Measurements from ENCODE around the gene CYTH1.

CYTH1 gene

GRCh38 chr17:78709751-78710181 lies 72.3 kb downstream of the CYTH1 start:
- H3K4me1 Mint-ChIP-seq (ENCODE audit: low read depth): peaks cover 53% of the 10 kb centered on the region
- H3K4me3 Mint-ChIP-seq: peak overlapping the region; percentile 82
- H3K36me3 Mint-ChIP-seq (ENCODE audit: low read depth): peaks cover 40% of the 10 kb centered on the region
- H3K27me3 Mint-ChIP-seq (ENCODE audit: low read depth): no peaks in the 10 kb centered on the region
- peak overlapping the region; percentile 95 for H3K27ac Mint-ChIP-seq
- H3K9me3 Mint-ChIP-seq: no peaks in the 10 kb centered on the region
- no peak for DNase-seq (ENCODE audit: low spot score)

GRCh38 chr17:78709119-78709681 lies 72.9 kb downstream of the CYTH1 start:
- peaks cover 47% of the 10 kb centered on the region for H3K4me1 Mint-ChIP-seq (ENCODE audit: low read depth)
- no peaks in the 10 kb centered on the region for H3K27me3 Mint-ChIP-seq (ENCODE audit: low read depth)
- no peaks in the 10 kb centered on the region for H3K9me3 Mint-ChIP-seq
- peaks cover 37% of the 10 kb centered on the region for H3K36me3 Mint-ChIP-seq (ENCODE audit: low read depth)
- peak overlapping the region; percentile 95 for H3K27ac Mint-ChIP-seq
- DNase-seq (ENCODE audit: low spot score): peak; percentile 51
- peak overlapping the region; percentile 82 for H3K4me3 Mint-ChIP-seq

- peak overlapping the region; percentile 82 for H3K4me3 Mint-ChIP-seq
- no peaks in the 10 kb centered on the region for H3K27me3 Mint-ChIP-seq (ENCODE audit: low read depth)
- peak overlapping the region; percentile 95 for H3K27ac Mint-ChIP-seq
- peak; percentile 45 for DNase-seq (ENCODE audit: low spot score)
- H3K4me1 Mint-ChIP-seq (ENCODE audit: low read depth): peaks cover 46% of the 10 kb centered on the region
- no peaks in the 10 kb centered on the region for H3K9me3 Mint-ChIP-seq
- H3K36me3 Mint-ChIP-seq (ENCODE audit: low read depth): peaks cover 39% of the 10 kb centered on the region
These were observed 73.5 kb downstream of the CYTH1 start for GRCh38 chr17:78708510-78708973.

- no peak for DNase-seq (ENCODE audit: low spot score)
- Mint-ChIP-seq H3K27ac (no peak overlapping the region), H3K27me3 (ENCODE audit: low read depth) (no peaks in the 10 kb centered on the region), H3K4me3 (peak overlapping the region; percentile 82), H3K4me1 (ENCODE audit: low read depth) (peaks cover 44% of the 10 kb centered on the region), H3K9me3 (no peaks in the 10 kb centered on the region), H3K36me3 (ENCODE audit: low read depth) (peaks cover 41% of the 10 kb centered on the region)
These were observed 74.2 kb downstream of the CYTH1 start for GRCh38 chr17:78707923-78708322.

- Mint-ChIP-seq H3K9me3 (no peaks in the 10 kb centered on the region), H3K36me3 (ENCODE audit: low read depth) (peaks cover 44% of the 10 kb centered on the region), H3K27ac (peak overlapping the region; percentile 31), H3K4me3 (no peak overlapping the region), H3K4me1 (ENCODE audit: low read depth) (peaks cover 42% of the 10 kb centered on the region), H3K27me3 (ENCODE audit: low read depth) (no peaks in the 10 kb centered on the region)
- no peak for DNase-seq (ENCODE audit: low spot score)
These were observed 75.1 kb downstream of the CYTH1 start for GRCh38 chr17:78707016-78707415.

- Mint-ChIP-seq H3K27me3 (ENCODE audit: low read depth) (no peaks in the 10 kb centered on the region), H3K4me3 (no peak overlapping the region), H3K36me3 (ENCODE audit: low read depth) (peaks cover 50% of the 10 kb centered on the region), H3K9me3 (no peaks in the 10 kb centered on the region), H3K27ac (no peak overlapping the region), H3K4me1 (ENCODE audit: low read depth) (peaks cover 36% of the 10 kb centered on the region)
- no peak for DNase-seq (ENCODE audit: low spot score)
These were observed 75.7 kb downstream of the CYTH1 start for GRCh38 chr17:78706271-78706915.

- H3K27ac Mint-ChIP-seq: no peak overlapping the region
- no peaks in the 10 kb centered on the region for H3K27me3 Mint-ChIP-seq (ENCODE audit: low read depth)
- no peaks in the 10 kb centered on the region for H3K9me3 Mint-ChIP-seq
- H3K4me1 Mint-ChIP-seq (ENCODE audit: low read depth): peaks cover 29% of the 10 kb centered on the region
- DNase-seq (ENCODE audit: low spot score): no peak
- no peak overlapping the region for H3K4me3 Mint-ChIP-seq
- H3K36me3 Mint-ChIP-seq (ENCODE audit: low read depth): peaks cover 59% of the 10 kb centered on the region
These were observed 77.0 kb downstream of the CYTH1 start for GRCh38 chr17:78705071-78705470.

- peaks cover 24% of the 10 kb centered on the region for H3K4me1 Mint-ChIP-seq (ENCODE audit: low read depth)
- no peak overlapping the region for H3K4me3 Mint-ChIP-seq
These were observed 77.5 kb downstream of the CYTH1 start for GRCh38 chr17:78704594-78704993.

GRCh38 chr17:78697554-78698343 lies 84.3 kb downstream of the CYTH1 start:
- Mint-ChIP-seq H3K27ac (peak overlapping the region; percentile 5), H3K4me1 (ENCODE audit: low read depth) (no peaks in the 10 kb centered on the region), H3K36me3 (ENCODE audit: low read depth) (peaks cover 79% of the 10 kb centered on the region), H3K27me3 (ENCODE audit: low read depth) (no peaks in the 10 kb centered on the region), H3K4me3 (no peak overlapping the region), H3K9me3 (no peaks in the 10 kb centered on the region)
- DNase-seq (ENCODE audit: low spot score): no peak

More at GRCh38 chr17:78704594-78704993, 77.5 kb downstream of the CYTH1 start:
- Mint-ChIP-seq H3K36me3 (ENCODE audit: low read depth) (peaks cover 59% of the 10 kb centered on the region), H3K27ac (no peak overlapping the region), H3K27me3 (ENCODE audit: low read depth) (no peaks in the 10 kb centered on the region), H3K9me3 (no peaks in the 10 kb centered on the region)
- DNase-seq (ENCODE audit: low spot score): no peak

GRCh38 chr17:78697122-78697521 lies 85.0 kb downstream of the CYTH1 start:
- no peaks in the 10 kb centered on the region for H3K27me3 Mint-ChIP-seq (ENCODE audit: low read depth)
- H3K4me3 Mint-ChIP-seq: no peak overlapping the region
- no peaks in the 10 kb centered on the region for H3K4me1 Mint-ChIP-seq (ENCODE audit: low read depth)
- DNase-seq (ENCODE audit: low spot score): no peak
- H3K9me3 Mint-ChIP-seq: no peaks in the 10 kb centered on the region
- H3K36me3 Mint-ChIP-seq (ENCODE audit: low read depth): peaks cover 81% of the 10 kb centered on the region
- H3K27ac Mint-ChIP-seq: no peak overlapping the region

- Mint-ChIP-seq H3K9me3 (no peaks in the 10 kb centered on the region), H3K4me3 (no peak overlapping the region), H3K27ac (no peak overlapping the region), H3K4me1 (ENCODE audit: low read depth) (no peaks in the 10 kb centered on the region), H3K36me3 (ENCODE audit: low read depth) (peaks cover 79% of the 10 kb centered on the region), H3K27me3 (ENCODE audit: low read depth) (no peaks in the 10 kb centered on the region)
- no peak for DNase-seq (ENCODE audit: low spot score)
These were observed 85.8 kb downstream of the CYTH1 start for GRCh38 chr17:78696016-78696982.

GRCh38 chr17:78694805-78695531 lies 87.1 kb downstream of the CYTH1 start:
- H3K4me1 Mint-ChIP-seq (ENCODE audit: low read depth): no peaks in the 10 kb centered on the region
- H3K27me3 Mint-ChIP-seq (ENCODE audit: low read depth): no peaks in the 10 kb centered on the region
- H3K9me3 Mint-ChIP-seq: no peaks in the 10 kb centered on the region
- no peak overlapping the region for H3K27ac Mint-ChIP-seq
- DNase-seq (ENCODE audit: low spot score): no peak
- no peak overlapping the region for H3K4me3 Mint-ChIP-seq
- H3K36me3 Mint-ChIP-seq (ENCODE audit: low read depth): peaks cover 81% of the 10 kb centered on the region

Measured in T-helper 2 cell treated with Interferon-gamma antibody and Interleukin-4, amounts not matched to agents 5 μg/mL and 100 μg/mL, for 36 hours (primary cell).